Ishikawa (cell line): ENCODE measurements around the gene NUP210L.

ENCODE experiments used
- CEBPB ChIP-seq: IDR thresholded peaks from 2 replicates; pipeline ENCODE4 v1.6.1; 2012
- TAF1 ChIP-seq: IDR thresholded peaks from 2 replicates; pipeline ENCODE4 v1.6.1; 2012; ENCODE audit warnings: low read depth, mild to moderate bottlenecking
- TF ChIP-seq, protein P1 (sequence below): IDR thresholded peaks from 2 replicates; pipeline ENCODE4 v1.6.1; 2012; ENCODE audit warnings: low read depth, mild to moderate bottlenecking

DNA sequence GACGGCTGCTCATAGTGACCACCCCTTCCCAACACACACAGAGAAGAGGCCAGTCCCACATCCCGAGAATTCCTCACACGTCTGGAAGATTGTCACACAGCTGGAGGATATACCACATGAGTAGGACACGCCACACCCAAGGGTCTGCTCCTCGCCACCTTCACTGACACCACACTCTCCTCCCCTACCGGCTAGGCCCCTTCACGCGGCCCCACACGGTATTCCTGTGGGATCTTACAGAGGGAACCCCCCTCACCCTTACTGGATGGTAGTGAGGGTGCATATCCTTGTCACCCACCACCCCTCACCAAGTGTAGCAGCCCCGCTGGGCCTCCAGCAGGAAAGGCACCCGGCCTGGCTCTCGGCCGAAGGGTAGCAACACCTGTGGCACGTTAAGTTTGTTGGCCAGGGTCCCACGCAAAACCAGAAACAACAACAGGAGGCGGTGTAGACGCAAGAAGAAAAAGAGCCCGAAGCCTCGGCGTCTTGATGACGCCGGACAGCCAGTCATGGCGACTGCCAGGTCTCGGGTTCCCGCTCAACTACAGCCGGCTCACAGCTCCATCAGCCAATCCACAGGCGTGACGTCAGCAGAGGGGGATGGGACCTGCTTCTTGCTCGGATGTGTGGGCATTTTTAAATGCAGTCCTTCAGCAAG is at the start of gene NUP210L:
- TF ChIP-seq, protein P1, sequence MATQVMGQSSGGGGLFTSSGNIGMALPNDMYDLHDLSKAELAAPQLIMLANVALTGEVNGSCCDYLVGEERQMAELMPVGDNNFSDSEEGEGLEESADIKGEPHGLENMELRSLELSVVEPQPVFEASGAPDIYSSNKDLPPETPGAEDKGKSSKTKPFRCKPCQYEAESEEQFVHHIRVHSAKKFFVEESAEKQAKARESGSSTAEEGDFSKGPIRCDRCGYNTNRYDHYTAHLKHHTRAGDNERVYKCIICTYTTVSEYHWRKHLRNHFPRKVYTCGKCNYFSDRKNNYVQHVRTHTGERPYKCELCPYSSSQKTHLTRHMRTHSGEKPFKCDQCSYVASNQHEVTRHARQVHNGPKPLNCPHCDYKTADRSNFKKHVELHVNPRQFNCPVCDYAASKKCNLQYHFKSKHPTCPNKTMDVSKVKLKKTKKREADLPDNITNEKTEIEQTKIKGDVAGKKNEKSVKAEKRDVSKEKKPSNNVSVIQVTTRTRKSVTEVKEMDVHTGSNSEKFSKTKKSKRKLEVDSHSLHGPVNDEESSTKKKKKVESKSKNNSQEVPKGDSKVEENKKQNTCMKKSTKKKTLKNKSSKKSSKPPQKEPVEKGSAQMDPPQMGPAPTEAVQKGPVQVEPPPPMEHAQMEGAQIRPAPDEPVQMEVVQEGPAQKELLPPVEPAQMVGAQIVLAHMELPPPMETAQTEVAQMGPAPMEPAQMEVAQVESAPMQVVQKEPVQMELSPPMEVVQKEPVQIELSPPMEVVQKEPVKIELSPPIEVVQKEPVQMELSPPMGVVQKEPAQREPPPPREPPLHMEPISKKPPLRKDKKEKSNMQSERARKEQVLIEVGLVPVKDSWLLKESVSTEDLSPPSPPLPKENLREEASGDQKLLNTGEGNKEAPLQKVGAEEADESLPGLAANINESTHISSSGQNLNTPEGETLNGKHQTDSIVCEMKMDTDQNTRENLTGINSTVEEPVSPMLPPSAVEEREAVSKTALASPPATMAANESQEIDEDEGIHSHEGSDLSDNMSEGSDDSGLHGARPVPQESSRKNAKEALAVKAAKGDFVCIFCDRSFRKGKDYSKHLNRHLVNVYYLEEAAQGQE, result no peak
- no peak for TF ChIP-seq TAF1
- TF ChIP-seq CEBPB, result no peak
